Gastroesophageal sphincter (tissue), 4 donors: ENCODE data around the gene PPEF2. TPM values are rescaled to one million over a fixed set of nuclear protein-coding genes. Genes with fewer than 3 reads are reported as not detected.

Source experiments
- ATAC-seq: fragments of 150-250 bp; one replicate; pipeline ENCODE4 v1.9.1; 2016; ENCODE audit warnings: mild to moderate bottlenecking, moderate library complexity
- H3K27ac ChIP-seq, 4 donors: fragments of 200-600 bp; sonication (generic) in 3 of 4; 1 replicate in 3 of 4; 2 replicates in 1 of 4; pipeline ENCODE4 v1.5.1; 2016 to 2019
- H3K27me3 ChIP-seq: fragments of 200-600 bp; sonication (generic); one replicate; pipeline ENCODE4 v1.5.1; 2019
- H3K36me3 ChIP-seq, 2 donors: fragments of 200-600 bp; sonication (generic); one replicate each; pipeline ENCODE4 v1.5.1; 2019; ENCODE audit warnings: control low read depth in 1 of 2
- H3K4me1 ChIP-seq, 3 donors: fragments of 200-600 bp; sonication (generic); 1 replicate in 2 of 3; 2 replicates in 1 of 3; pipeline ENCODE4 v1.5.1; 2016 to 2019; ENCODE audit warnings: control low read depth in 2 of 3
- H3K4me3 ChIP-seq, 2 donors: fragments of 200-600 bp; sonication (generic); one replicate each; pipeline ENCODE4 v1.5.1; 2019; ENCODE audit warnings: mild to moderate bottlenecking in 1 of 2, moderate library complexity in 1 of 2
- H3K9me3 ChIP-seq, 3 donors: fragments of 200-600 bp; sonication (generic); one replicate each; pipeline ENCODE4 v1.5.1; 2017 to 2019; ENCODE audit warnings: control low read depth in 2 of 3
- CTCF ChIP-seq, 4 experiments: fragments of 200-600 bp in 2 of 4; fragments of 450-650 bp in 2 of 4; sonication (generic) in 1 of 4; IDR thresholded peaks; one replicate each; pipeline ENCODE4 v1.5.1; 2017 to 2019; ENCODE audit warnings: antibody characterized with exemption in 4 of 4, mild to moderate bottlenecking in 2 of 4, moderate library complexity in 2 of 4
- EP300 ChIP-seq: sonication (generic); formaldehyde crosslinking; IDR thresholded peaks from one replicate; pipeline ENCODE4 v1.6.1; 2017; ENCODE audit warnings: antibody characterized with exemption, mild to moderate bottlenecking
- POLR2A ChIP-seq, 2 donors: fragments of 450-650 bp; IDR thresholded peaks; one replicate each; pipeline ENCODE4 v1.6.1; 2017; ENCODE audit warnings: antibody characterized with exemption in 2 of 2, mild to moderate bottlenecking in 2 of 2, moderate library complexity in 1 of 2
- POLR2AphosphoS5 ChIP-seq: sonication (generic); formaldehyde crosslinking; IDR thresholded peaks from one replicate; pipeline ENCODE4 v1.6.1; 2017; ENCODE audit warnings: antibody characterized with exemption
- WGBS, 2 donors: methylation state at CpG; one replicate each; pipeline ENCODE4 v1.1.5; 2018; ENCODE audit warnings: low coverage in 1 of 2; 5-methylcytosine and 5-hydroxymethylcytosine counted together
- total RNA-seq, 4 donors: library from RNA; depleted of rRNA; stranded (reverse); fragments of >200 nt; gene quantifications; one replicate each; pipeline ENCODE4 v1.1.0, GENCODE V29; 2016

PPEF2 gene
- total RNA-seq, 4 donors from 2014 or later = not detected

- 26 to 28% methylated on average over 1 of the region's 1 CpG for WGBS, 2 donors
- TF ChIP-seq POLR2AphosphoS5 (no peak), POLR2A (IDR thresholded peaks at IDR 0.05) (no peak), EP300 (no peak), CTCF (IDR thresholded peaks at IDR 0.05) (no peak)
- peaks cover 19% of the 10 kb centered on the region for H3K27me3 ChIP-seq
Measured at GRCh38 chr4:75880278-75880677, 22.0 kb downstream of the PPEF2 start.

GRCh38 chr4:75878246-75878756 lies 24.0 kb downstream of the PPEF2 start:
- Histone ChIP-seq H3K36me3 (no peaks in the 10 kb centered on the region), H3K27ac (no peak overlapping the region), H3K4me3 (no peak overlapping the region), H3K4me1 (no peaks in the 10 kb centered on the region), H3K9me3 (no peaks in the 10 kb centered on the region), H3K27me3 (peaks cover 21% of the 10 kb centered on the region)
- 41 to 48% methylated on average over 6 of the region's 6 CpGs for WGBS, 2 donors
- ATAC-seq = no peak
- TF ChIP-seq POLR2A (IDR thresholded peaks at IDR 0.05) (no peak), CTCF (IDR thresholded peaks at IDR 0.05) (no peak), POLR2AphosphoS5 (no peak), EP300 (no peak)

More at GRCh38 chr4:75880278-75880677, 22.0 kb downstream of the PPEF2 start:
- ATAC-seq = no peak
- Histone ChIP-seq H3K9me3 (no peaks in the 10 kb centered on the region), H3K27ac (no peak overlapping the region), H3K4me1 (no peaks in the 10 kb centered on the region), H3K36me3 (no peaks in the 10 kb centered on the region), H3K4me3 (no peak overlapping the region)

GRCh38 chr4:75876218-75876617 lies 26.0 kb downstream of the PPEF2 start:
- WGBS, 2 donors = 91% methylated on average over 6 of the region's 18 CpGs; no CpG with 5 or more reads in 1 of the 2 donors
- TF ChIP-seq EP300 (no peak), POLR2AphosphoS5 (no peak), CTCF (IDR thresholded peaks at IDR 0.05) (no peak), POLR2A (IDR thresholded peaks at IDR 0.05) (no peak)
- H3K4me3 ChIP-seq = no peak overlapping the region
- H3K9me3 ChIP-seq = no peaks in the 10 kb centered on the region
- H3K27ac ChIP-seq = no peak overlapping the region
- H3K4me1 ChIP-seq = no peaks in the 10 kb centered on the region
- H3K36me3 ChIP-seq = no peaks in the 10 kb centered on the region
- peaks cover 14% of the 10 kb centered on the region for H3K27me3 ChIP-seq
- no peak for ATAC-seq

- Histone ChIP-seq H3K4me1 (no peaks in the 10 kb centered on the region), H3K36me3 (no peaks in the 10 kb centered on the region), H3K27ac (no peak overlapping the region), H3K9me3 (no peaks in the 10 kb centered on the region), H3K4me3 (no peak overlapping the region), H3K27me3 (no peaks in the 10 kb centered on the region)
- 59% methylated on average over 3 of the region's 3 CpGs for WGBS, 2 donors
- no peak for TF ChIP-seq POLR2A (IDR thresholded peaks at IDR 0.05)
- TF ChIP-seq POLR2AphosphoS5 = no peak
- no peak for TF ChIP-seq EP300
- TF ChIP-seq CTCF (IDR thresholded peaks at IDR 0.05) = no peak
- ATAC-seq = no peak
Measured at GRCh38 chr4:75869100-75869499, 33.2 kb downstream of the PPEF2 start.

- Histone ChIP-seq H3K36me3 (no peaks in the 10 kb centered on the region), H3K4me3 (no peak overlapping the region), H3K27me3 (no peaks in the 10 kb centered on the region), H3K27ac (no peak overlapping the region), H3K9me3 (no peaks in the 10 kb centered on the region), H3K4me1 (no peaks in the 10 kb centered on the region)
- ATAC-seq = no peak
- WGBS, 2 donors = 63 to 70% methylated on average over 3 of the region's 3 CpGs
- no peak for TF ChIP-seq POLR2AphosphoS5
- TF ChIP-seq CTCF (IDR thresholded peaks at IDR 0.05) = no peak
- no peak for TF ChIP-seq POLR2A (IDR thresholded peaks at IDR 0.05)
- TF ChIP-seq EP300 = no peak
Measured at GRCh38 chr4:75867130-75867529, 35.1 kb downstream of the PPEF2 start.
